ENCODE data around the gene AOC3.

The AOC3 gene, protein sequence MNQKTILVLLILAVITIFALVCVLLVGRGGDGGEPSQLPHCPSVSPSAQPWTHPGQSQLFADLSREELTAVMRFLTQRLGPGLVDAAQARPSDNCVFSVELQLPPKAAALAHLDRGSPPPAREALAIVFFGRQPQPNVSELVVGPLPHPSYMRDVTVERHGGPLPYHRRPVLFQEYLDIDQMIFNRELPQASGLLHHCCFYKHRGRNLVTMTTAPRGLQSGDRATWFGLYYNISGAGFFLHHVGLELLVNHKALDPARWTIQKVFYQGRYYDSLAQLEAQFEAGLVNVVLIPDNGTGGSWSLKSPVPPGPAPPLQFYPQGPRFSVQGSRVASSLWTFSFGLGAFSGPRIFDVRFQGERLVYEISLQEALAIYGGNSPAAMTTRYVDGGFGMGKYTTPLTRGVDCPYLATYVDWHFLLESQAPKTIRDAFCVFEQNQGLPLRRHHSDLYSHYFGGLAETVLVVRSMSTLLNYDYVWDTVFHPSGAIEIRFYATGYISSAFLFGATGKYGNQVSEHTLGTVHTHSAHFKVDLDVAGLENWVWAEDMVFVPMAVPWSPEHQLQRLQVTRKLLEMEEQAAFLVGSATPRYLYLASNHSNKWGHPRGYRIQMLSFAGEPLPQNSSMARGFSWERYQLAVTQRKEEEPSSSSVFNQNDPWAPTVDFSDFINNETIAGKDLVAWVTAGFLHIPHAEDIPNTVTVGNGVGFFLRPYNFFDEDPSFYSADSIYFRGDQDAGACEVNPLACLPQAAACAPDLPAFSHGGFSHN

DNA sequence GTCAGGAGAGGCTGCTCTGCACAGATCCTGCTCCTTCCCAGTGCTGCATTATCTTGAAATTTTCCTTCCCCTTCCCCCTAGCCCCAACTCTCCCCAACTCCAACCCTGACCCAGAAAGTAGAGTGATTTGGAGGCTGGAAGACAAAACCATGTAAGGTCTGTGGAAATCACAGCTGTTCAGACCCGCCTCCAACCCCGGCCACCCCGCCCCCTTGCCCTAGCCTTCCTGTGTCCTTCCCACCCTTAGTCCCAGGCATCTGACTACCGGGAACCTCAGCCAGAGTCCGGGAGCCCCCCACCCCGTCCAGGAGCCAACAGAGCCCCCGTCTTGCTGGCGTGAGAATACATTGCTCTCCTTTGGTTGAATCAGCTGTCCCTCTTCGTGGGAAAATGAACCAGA, at the start of gene AOC3:
Gene AOC3 (plus strand): TSS at position 246 of the 400 bp plus-strand sequence. CDS start 145 bp downstream, at position 391.
- DNase-seq: no peak

DNA sequence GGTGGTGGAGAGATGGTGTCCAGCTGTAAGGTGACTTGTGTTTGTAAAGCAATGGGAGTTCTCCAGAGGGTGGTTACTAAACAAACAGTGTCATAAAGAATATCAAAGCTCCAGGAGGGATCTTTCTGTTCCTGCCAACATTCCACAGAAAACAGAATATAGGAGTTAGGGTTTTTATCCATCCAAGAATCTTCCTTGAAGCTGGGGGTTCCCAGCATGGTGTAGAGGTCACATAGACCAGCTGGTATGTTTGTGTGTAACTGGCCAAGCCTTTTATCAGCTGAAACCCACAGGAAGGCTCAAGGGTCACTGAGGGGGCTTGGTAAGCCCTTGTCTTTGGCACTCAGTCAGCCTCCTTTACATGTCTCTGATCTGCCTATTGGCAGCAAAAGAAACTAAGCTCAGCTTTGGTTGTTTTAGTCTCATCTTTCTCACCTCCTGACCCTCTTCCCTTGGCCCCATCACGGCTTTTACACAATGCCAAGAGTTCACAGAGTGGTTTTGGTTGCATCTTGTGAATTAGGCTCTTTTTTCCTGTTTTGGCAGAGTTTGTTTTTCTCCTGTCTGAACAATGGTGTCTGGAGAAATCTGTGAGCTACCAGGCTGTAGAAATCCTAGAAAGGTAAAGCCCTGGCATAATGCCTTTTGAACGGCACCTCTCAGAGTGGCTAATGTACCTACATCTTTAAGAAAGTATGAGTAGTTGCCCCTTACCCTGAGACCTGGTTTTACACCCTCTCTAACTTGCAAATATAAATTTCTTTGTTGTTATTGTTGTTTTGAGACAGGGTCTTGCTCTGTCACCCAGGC, 47.7 kb upstream of the AOC3 start:
- DNase-seq: no peak

DNA sequence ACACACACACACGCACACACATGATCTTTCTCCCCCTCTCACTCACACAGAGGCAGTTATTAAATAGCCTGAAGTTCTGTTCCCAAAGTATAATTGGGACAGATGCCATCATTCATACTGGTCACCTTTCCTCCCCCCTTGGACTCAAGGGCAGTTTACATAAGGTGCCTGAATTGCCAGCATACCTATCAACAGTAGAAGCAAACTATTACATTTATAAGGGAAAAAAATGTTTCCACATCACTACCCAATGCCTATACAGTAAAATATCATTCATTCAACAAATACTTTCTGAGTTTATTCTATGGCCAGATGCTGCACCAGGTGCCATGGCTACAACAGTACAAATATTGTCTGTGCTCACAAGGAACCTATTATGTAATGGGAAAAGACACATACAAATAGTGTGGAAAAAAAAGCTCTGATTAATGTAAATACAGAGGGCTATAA, 46.1 kb upstream of the AOC3 start:
- no peak for DNase-seq

DNA sequence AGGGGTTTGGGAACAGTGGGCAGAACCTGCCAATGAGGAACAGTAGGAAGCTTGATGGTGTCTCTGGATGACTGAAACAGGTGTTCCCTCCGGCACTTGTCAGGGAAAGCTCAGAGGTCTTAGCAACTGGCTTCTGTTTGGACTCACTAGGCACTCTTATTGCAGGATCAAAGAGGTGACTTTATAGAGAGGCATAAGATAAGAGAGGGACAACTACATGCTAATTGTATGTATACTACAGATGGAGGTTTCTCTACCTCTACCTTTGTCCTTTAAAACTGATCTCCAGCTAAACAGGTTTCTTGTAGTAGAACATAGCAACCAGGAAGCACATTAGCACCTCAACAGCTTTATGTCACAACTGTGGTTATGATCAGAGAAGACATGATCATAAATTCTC, 44.8 kb upstream of the AOC3 start:
- no peak for DNase-seq

DNA sequence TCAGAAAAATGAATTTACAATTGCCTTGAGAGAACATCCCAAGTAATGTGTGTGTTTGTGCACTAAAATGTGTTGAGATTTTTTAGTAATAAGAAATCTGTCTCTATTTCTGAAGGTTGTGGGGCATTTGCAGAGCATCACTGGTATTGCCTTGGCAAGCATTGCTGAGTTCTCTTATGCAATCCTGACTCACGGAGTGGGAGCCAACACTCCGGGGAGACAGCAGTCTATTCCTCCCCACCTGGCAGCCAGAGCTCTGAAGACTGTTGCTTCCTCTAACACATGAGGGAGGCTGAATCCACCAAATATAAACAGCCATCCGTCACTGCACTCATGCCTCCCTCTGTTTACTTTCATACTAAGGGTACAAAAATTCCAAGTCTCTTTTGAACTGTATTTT, 41.7 kb upstream of the AOC3 start:
- no peak for DNase-seq

DNA sequence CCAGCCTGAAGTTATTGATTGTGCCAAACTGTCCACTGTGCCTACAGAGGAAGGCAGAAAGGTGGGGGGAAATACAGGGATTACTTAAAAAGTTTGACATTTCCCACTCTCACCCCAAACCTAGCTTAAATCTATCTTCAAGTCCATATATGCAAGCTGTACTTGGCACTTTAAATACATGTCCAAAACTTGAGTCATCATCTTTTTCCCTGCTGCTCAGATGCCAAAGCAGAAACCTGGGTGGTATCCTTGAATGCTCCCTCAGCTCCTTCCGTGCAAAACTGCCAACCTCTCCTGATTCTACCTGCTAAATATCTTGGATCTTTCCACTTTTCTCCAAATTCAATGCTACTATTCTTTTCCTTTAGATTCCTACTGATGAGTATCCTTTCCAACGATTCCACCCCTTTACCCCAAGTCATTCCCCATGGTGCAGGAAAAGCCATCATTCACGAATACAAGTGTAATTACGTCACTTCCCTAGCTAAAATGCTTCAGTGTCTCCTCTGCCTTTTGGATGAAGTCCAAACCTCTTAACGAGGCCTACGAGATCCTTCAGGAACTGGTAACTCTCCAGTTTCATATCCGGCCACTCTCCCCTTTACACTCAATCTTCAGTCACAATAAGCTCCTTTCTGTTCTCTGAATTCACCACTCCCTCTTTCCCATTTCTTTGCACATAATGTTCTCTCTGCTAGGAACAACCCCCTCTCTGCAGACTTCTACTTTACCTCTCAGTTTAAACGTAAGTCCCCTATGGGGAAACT, 36.2 kb upstream of the AOC3 start:
- no peak for DNase-seq

DNA sequence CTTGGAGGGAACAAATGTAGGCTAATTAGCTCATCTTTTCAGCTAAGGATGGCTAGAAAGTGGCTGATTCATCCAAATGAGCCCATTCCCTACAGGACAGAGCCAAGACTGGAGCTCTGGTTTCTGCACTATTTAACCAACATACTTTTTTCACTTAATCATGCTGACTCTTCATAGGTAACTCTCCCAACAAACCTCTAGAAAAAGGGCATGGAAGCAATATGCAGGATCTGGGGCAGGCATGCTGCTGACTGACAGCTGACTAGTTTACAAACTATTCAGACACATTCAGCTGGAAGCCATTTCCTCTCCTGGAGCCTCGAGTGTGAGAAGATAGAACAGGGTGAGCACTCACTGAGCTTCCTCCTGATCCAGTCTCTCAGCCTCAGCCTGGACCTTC, 33.1 kb upstream of the AOC3 start:
- DNase-seq: no peak

DNA sequence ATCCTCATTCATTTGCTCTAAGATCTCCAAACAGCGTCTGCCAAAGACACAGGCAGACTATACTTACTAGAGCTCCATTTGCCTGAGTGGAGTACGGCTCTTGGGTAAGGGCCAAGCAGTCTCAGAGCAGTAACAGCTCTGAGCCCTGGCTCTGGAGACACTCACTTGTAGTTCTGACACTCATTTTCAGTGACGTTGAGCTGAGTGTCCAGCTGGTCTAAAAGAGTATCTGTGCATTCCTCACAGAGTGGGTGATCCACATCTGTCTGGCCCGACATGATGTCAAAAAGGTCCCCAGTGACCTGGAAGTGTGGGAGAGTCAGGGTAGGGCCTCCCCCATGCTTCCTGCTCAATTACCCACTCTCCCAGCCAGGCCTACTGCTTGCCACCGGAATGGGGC, 32.6 kb upstream of the AOC3 start:
- DNase-seq: no peak

DNA sequence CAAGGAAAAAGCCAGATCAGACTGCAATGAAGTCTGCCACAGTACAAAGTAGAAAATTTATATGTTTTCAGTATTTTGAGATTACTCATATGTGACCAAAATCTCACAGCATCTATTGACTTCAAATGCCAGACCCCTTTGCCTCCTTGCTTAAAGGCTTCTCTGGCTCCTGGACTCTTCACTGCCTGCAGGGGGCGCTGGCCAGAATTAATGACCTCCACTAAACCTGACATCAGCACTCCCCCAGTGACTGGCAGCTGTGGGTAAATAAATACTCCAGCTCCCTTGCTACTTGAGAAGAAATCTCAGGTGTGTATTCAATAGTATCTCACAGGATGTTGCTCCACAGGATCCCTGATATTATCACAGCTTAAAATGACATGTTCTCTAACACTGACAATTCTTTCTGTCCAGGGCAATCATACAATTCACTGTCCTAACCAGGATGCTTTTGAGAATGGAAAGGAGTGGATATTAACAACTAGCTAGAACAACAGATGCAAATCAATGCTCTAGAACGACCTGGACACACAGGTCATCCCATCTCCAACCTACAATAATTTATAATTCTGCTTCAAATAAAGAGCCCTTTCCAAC, 31.0 kb upstream of the AOC3 start:
- peak; percentile 61 for DNase-seq

DNA sequence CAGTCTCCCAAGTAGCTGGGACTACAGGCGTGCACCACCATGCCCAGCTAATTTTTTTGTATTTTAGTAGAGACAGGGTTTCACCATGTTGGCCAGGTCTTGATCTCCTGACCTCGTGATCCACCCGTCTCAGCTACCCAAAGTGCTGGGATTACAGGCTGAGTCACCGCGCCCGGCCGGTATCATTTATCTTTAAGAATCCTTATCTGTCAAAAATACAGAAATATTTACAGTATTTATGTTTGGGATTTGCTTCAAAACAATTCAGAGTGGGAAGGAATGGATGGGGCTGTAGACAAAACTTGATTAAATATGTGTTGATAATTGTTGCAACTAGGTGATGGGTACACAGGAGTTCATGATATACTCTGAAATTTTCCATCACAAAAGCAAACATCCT, 29.8 kb upstream of the AOC3 start:
- no peak for DNase-seq

DNA sequence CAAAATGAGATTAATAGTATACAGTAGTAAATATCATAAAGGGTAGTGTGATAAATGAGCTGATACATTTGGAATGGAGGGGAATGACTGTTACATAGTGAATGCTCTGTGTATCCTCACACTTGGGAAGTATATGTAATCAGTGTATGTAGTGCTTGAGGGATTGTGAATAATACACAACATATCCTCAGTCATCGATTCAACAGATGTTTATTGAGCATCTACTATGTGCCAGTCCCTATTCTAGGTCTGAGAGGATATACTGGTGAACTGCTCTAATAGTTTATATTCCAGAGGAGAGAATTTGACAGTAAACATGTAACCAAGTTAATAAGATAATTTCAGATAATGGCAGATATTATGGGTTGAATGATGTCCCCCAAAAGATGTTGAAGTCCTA, 23.5 kb upstream of the AOC3 start:
- DNase-seq: no peak

DNA sequence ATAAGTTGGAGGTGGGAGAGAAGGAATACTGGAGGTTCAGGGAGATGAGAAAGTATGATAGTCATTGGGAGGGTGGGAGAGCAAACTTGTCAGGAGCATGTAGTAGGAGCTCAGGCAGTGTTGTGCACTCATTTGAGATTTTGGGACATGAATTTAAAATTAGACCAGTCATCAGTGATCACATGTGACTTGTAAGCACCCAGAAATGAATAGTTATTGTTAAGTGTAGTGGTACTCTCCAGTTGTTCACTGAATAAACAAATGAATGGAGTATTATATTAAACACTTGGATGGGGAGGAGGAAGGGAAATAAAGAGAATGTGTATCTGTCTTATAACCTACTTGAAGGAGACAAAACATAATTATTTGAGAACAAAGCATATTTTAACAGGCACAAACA, 20.0 kb upstream of the AOC3 start:
- no peak for DNase-seq

DNA sequence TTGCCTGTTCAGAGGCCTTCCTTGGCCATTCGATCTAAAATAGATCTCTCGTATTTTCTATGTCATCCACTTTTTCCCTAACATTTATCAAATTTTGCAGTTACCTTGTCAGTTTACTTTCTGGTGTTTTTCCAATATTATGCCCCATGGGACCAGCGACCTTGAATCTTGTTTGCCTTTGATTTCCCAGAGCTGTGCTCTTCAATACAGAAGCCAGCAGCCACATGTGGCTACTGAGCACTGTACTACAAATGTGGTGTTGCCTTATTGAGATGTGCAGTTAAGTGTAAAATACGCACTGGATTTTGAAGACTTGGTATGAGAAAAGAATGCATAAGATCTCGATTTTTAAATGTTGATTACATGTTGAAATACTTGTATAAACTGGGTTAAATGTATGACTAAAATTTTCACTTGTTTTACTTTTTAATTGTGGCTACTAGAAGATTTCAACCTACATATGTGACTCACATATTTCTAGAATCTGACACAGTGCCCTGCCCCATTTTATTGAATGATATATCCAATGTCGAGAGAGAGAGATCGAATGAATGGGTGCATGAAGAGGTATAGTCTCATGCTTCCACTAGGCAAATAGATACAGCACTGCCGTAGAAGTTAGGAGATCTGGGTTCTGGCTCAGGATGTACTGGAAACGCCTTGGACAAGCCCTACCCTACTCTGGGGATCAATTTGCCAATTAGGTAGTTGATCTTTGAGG, 18.6 kb upstream of the AOC3 start:
- no peak for DNase-seq

DNA sequence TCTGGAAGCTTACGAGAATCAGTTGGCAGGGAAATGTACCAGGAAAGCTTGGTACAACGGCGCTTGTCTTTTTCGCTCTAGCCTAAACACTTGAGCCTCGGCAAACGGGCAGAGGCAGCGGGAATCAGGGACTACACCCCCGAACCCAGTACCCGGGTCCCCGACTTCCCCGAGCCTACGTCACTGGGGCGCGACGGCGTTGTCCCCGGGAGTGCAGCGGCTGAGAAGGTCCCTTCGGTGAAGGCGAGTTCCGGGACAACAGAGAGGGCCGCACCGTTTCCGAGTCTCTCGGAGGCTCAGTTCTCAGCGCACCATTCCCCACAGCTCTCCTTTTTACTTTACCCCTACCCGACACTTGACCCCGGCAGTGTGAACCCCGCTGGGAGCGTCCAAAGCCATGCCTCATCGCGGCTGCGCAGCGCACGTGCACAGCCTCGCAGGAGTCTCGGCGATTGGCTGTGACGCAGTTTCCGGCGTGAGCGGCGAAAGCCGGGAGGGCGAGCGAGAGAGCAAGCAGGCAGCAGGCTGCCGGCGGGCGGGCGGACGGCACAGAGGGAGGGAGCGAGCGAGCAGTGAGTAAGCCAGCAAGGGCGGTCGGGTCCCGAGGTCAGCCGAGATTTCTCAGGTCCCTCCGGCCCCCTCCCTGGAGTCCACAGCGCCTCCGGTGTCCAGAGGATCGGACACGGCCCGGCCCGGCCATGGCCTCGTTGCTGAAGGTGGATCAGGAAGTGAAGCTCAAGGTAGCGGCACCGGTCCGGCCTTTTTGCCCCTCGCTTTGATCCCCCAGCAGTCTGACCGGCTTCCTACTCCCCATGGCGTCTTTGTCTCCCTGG, 17.8 kb upstream of the AOC3 start, which contains the start of gene PSME3:
Gene PSME3 (plus strand): TSS at position 464 of the 833 bp plus-strand sequence. CDS start 235 bp downstream, at position 699.
- peak; percentile 91 for DNase-seq

DNA sequence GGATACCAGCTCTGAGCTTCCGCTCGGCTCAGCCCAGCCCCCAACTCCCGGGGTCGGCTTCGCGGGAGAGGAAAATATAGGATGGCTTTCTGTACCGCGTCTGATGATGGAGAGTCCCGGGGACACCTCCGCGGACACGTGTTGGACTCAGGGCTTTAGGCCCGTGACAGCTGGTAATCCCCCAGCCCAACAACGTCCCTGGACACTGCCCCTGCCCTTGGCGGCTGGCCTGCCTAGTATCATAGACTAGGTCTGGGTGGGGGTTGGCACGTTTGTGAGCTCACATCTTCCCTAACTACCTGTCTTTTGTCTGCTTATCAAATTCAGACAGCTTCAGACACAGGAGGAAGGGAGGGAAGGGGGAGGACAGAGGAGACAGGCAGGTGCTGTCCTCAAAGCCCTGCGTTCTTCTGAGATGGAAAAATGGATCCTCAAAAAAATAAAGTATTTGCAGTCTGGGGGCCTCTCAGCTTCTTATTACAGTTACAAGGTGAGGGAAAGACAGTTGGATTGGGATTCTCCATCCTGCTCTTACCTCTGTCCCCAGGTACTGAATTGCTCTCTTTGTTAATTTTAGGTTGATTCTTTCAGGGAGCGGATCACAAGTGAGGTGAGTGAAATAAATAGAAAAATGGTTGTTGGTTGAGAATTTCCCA, 17.1 kb upstream of the AOC3 start:
- no peak for DNase-seq

DNA sequence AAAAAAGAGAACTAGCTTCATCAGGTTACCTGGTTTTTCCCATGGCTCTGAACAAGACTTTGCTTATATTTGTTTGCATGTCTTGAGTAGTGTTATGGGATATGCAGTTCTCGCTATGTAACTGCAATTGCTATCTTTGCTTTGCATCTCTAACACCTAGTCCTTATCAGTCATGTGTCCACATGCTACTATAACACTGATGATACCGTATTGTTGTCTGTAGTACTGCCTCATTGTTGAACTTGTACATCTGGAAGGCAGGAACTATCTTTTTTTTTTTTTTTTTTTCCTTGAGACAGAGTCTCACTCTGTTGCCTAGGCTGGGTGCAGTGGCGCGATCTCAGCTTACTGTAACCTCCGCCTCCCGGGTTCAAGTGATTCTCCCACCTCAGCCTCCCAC, 15.3 kb upstream of the AOC3 start:
- no peak for DNase-seq

DNA sequence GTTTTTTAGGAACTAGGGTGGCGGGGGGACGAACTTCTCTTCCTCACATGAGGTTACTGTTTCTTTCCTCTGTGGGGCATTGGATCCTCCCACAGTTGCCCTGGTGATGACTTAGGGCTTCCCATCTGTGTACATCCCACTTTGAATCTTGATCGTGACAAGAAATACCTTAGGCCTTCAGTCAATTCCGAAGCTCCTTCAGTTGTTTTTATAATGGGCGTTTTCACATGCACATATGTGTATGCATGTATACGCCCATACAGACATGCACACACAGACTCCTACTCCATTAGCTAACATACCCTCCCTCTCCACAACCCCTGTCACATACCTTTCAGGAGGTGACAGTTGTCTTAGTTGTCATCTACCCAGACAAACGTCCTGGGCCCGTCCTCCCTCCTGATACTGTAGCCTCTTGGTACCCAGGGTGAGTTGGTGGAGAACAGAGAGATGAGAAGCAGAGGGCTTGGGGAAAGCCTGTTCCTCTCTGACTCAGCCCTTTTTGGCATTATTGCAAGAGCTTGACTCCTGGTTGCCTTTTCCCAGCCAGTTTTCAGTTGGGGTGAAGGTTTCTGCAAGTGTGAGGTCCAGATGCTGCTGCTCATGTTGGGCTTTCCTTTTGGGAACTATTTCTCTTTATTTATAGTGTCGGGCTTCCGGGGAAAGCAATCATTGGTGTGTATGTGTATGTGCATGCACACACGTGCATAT, 8.9 kb upstream of the AOC3 start:
- no peak for DNase-seq

DNA sequence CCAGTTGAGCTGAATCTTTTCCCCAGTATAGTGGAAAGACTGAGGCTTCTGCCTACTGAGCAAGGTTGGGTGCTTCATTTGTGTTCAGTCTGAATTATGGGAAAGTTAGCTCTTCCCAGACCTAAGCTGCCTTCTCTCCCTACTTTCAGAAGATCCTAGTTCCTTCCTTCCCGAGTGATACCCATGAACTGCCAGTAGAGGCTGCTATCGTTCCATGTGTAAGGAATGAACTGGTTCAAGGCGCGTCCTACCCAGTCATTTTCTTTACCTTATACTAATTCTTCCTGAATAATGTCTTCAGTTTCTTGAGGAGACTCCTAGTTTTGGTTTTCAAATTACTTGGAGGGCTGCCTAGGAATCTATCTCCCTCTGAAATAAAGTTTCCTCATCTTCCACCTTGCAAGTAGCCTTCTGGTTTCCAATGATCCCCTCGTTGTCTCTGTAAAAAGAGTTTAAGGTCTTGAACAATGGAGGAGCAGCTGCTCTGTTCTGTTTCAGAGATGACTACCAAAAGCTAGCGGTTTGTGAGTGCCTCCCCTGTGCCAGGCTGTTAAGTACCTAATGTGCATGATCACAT, 7.6 kb upstream of the AOC3 start:
- DNase-seq: no peak

DNA sequence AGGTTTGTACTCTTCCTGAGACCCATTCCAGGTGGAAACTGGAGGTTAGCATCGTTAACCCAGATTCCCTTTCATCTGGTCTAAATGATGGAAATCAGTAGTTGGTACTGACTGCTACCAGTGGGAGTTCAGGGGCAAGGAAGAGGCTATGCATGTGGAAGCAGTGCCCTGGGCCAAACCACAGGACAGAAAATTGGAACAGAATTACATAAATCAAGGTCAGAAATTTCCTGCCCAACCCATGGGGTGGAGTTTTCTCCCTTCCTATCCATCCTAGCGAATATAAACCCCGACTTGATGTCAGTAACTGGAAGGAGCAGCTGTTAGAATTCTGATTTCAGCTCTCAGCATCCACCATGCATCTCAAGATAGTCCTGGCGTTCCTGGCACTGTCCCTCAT, 6.7 kb upstream of the AOC3 start, which contains the start of gene AOC2:
Gene AOC2 (plus strand): TSS at position 310 of the 400 bp plus-strand sequence. CDS start 47 bp downstream, at position 357.
- DNase-seq: no peak

Data from stimulated activated naive CD4-positive, alpha-beta T cell treated with Interleukin-2 at 50 U/mL for 16 hours (primary cell).